ENCODE data around the gene KRTAP10-8. TPM values are rescaled to one million over a fixed set of nuclear protein-coding genes. Genes with fewer than 3 reads are reported as not detected.
"Not testable (repeated sequence)": the region's sequence is repeated elsewhere in the genome, so short reads cannot be mapped to it uniquely, and the experiment has no call there.

The KRTAP10-8 gene
- polyA plus RNA-seq, 3 donors = not detected

- 59 to 89% (median 68%) methylated on average over 2 of the region's 2 CpGs for WGBS, 3 donors
- H3K27ac ChIP-seq (ENCODE audit: low read depth, low read length) = no peak overlapping the region
These were observed 18.6 kb downstream of the KRTAP10-8 start for GRCh38 chr21:44630440-44630839.

GRCh38 chr21:44632067-44632466 is 20.2 kb downstream of the KRTAP10-8 start:
- no peak overlapping the region for H3K27ac ChIP-seq (ENCODE audit: low read depth, low read length)
- WGBS, 3 donors = 81 to 91% (median 87%) methylated on average over 1 of the region's 1 CpG

- 71 to 81% (median 80%) methylated on average over 15 of the region's 15 CpGs for WGBS, 3 donors
These were observed 24.5 kb downstream of the KRTAP10-8 start for GRCh38 chr21:44636209-44637017.

GRCh38 chr21:44637018-44637850 is 25.4 kb downstream of the KRTAP10-8 start, which contains the start of gene KRTAP10-10:
KRTAP10-10 (plus strand) TSS chr21:44637356; CDS start chr21:44637418, 62 bp downstream.
- 37 to 55% (median 45%) methylated on average over 16 to 21 of the region's 21 CpGs for WGBS, 3 donors
- H3K27ac ChIP-seq (ENCODE audit: low read depth, low read length) = no peak within 1 kb of the TSS

More at GRCh38 chr21:44636209-44637017, 24.5 kb downstream of the KRTAP10-8 start:
- H3K27ac ChIP-seq (ENCODE audit: low read depth, low read length) = no peak overlapping the region

- WGBS, 3 donors = 40 to 67% (median 58%) methylated on average over 10 to 12 of the region's 12 CpGs
- H3K27ac ChIP-seq (ENCODE audit: low read depth, low read length) = not testable (repeated sequence)
These were observed 26.0 kb downstream of the KRTAP10-8 start for GRCh38 chr21:44637851-44638348.

- not testable (repeated sequence) for H3K27ac ChIP-seq (ENCODE audit: low read depth, low read length)
- WGBS, 3 donors = 76 to 84% (median 80%) methylated on average over 16 to 21 of the region's 21 CpGs
These were observed 26.8 kb downstream of the KRTAP10-8 start for GRCh38 chr21:44638506-44639330.

GRCh38 chr21:44639331-44639655 is 27.4 kb downstream of the KRTAP10-8 start:
- 76 to 87% (median 80%) methylated on average over 12 of the region's 12 CpGs for WGBS, 3 donors

GRCh38 chr21:44640761-44641160 is 28.9 kb downstream of the KRTAP10-8 start:
- 80 to 88% (median 88%) methylated on average over 5 of the region's 5 CpGs for WGBS, 3 donors
- H3K27ac ChIP-seq (ENCODE audit: low read depth, low read length) = no peak overlapping the region

More at GRCh38 chr21:44639331-44639655, 27.4 kb downstream of the KRTAP10-8 start:
- H3K27ac ChIP-seq (ENCODE audit: low read depth, low read length) = no peak overlapping the region

GRCh38 chr21:44643741-44644310 is 31.9 kb downstream of the KRTAP10-8 start:
- H3K27ac ChIP-seq (ENCODE audit: low read depth, low read length) = no peak overlapping the region
- 61 to 78% (median 72%) methylated on average over 14 of the region's 14 CpGs for WGBS, 3 donors

- WGBS, 3 donors = 42 to 48% (median 46%) methylated on average over 2 of the region's 2 CpGs
- no peak overlapping the region for H3K27ac ChIP-seq (ENCODE audit: low read depth, low read length)
These were observed 33.0 kb downstream of the KRTAP10-8 start for GRCh38 chr21:44644878-44645277.

GRCh38 chr21:44646366-44647221 is 34.7 kb downstream of the KRTAP10-8 start, which contains the start of gene KRTAP10-11:
KRTAP10-11 (plus strand) TSS chr21:44646414; CDS start chr21:44646459, 45 bp downstream.
- WGBS, 3 donors = 68 to 76% (median 75%) methylated on average over 21 of the region's 21 CpGs

GRCh38 chr21:44647222-44647552 is 35.3 kb downstream of the KRTAP10-8 start:
- H3K27ac ChIP-seq (ENCODE audit: low read depth, low read length) = no peak overlapping the region
- 50 to 60% (median 60%) methylated on average over 8 of the region's 8 CpGs for WGBS, 3 donors

More at GRCh38 chr21:44646366-44647221, 34.7 kb downstream of the KRTAP10-8 start, which contains the start of gene KRTAP10-11:
- not testable (repeated sequence) for H3K27ac ChIP-seq (ENCODE audit: low read depth, low read length)

GRCh38 chr21:44648557-44649311 is 36.9 kb downstream of the KRTAP10-8 start:
- WGBS, 3 donors = 69 to 76% (median 74%) methylated on average over 26 to 33 of the region's 33 CpGs
- no peak overlapping the region for H3K27ac ChIP-seq (ENCODE audit: low read depth, low read length)

- H3K27ac ChIP-seq (ENCODE audit: low read depth, low read length) = no peak overlapping the region
These were observed 37.7 kb downstream of the KRTAP10-8 start for GRCh38 chr21:44649521-44650100.

GRCh38 chr21:44650265-44650972 is 38.5 kb downstream of the KRTAP10-8 start:
- 76 to 90% (median 89%) methylated on average over 19 to 20 of the region's 20 CpGs for WGBS, 3 donors
- H3K27ac ChIP-seq (ENCODE audit: low read depth, low read length) = no peak overlapping the region

More at GRCh38 chr21:44649521-44650100, 37.7 kb downstream of the KRTAP10-8 start:
- 74 to 82% (median 79%) methylated on average over 18 of the region's 18 CpGs for WGBS, 3 donors
